GM04503 (cell line): ENCODE measurements around the gene SERTAD2.
A peak's percentile ranks its signal among the peaks of the same experiment; 100 is the strongest.

Experiments
- DNase-seq: peaks from one replicate; pipeline ENCODE4 v3.0.0-alpha.2; 2012; ENCODE audit warnings: low read depth

Gene SERTAD2

DNA sequence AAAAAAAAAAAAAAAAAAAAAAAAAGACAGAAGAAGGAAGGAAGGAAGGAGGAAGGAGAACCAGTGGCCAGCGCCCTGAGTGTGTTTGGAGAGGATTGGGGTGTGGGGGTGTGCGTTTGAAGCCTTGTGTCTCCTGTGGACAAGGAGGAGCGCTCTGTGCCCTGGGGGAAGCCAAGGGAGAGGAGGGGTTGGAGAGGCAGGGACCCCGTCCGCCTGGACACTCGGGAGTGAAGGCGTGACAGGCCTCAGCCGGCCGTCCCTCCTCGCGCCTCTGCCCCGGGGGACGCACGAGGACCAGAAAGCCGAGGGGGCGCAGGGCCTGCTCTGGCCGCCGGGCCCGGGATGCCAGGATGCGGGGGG is 44.9 kb downstream of the SERTAD2 start:
- DNase-seq = no peak

DNA sequence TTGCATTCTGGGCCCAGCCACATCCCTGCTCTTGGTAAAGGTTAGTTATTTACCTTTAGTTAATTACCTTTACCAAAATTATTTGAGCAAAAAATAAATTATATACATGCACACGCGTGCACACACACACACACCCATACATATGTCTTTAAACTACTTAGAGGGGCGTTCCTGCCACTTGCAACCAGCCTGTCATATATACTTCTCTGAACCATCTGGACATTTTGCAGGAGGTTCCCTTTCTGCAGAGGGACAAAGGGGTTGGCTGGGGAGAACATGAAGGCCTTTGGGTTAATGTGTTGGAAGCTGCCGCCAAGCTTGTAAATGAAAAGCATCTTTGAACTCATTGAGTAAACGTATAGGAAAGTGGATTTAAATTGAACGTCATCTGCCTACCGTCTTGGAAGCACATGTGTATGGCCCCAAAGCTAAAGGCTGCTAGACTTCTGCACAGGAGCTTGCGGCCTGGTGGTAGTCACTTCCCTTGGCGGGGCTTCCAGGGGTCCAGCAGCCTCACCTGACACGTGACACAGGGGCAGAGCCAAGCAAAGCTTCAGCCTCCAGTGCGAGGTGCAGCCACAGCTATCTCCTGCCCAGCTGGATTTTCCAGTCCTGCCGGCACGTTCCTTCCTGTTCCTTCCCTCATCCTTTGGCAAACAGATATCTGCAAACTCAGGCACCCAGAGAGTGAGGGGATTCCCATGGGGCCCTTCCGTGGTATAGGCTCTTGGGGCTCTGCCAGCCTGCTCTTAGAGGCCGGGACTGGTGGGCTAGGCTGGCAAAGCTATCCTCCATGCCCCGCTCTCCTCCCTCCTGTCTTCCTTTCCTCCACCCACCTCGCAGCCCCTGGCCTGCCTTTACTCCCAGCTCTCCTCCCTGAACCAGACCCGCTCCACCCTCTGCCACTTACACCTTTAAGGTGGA is 46.1 kb downstream of the SERTAD2 start:
- no peak for DNase-seq

GRCh38 chr2:64606479-64607363 is 47.0 kb downstream of the SERTAD2 start:
- DNase-seq = no peak

GRCh38 chr2:64605991-64606478 is 47.7 kb downstream of the SERTAD2 start:
- DNase-seq = no peak

DNA sequence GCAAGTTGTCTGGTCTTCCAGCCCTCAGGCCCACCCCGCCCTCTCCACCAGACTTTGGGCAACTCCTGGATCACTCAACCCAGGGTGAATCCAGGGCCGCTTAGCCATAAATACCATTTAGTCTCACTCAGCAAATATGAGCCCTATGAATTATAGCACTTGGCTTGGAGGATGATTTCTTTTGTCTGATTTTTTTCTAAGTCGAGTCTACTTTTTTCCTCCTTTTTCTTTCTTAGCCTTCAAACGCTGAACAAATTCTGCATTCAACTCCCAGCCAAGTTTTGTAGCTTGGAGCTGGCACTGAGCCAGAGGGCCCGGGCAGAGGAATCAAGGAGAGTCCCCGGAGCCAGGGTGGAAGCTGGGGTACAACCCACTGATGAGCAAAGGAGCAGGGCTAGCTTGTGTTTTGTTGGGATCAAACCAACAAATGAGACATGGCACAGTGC is 48.7 kb downstream of the SERTAD2 start:
- DNase-seq = peak; percentile 65

DNA sequence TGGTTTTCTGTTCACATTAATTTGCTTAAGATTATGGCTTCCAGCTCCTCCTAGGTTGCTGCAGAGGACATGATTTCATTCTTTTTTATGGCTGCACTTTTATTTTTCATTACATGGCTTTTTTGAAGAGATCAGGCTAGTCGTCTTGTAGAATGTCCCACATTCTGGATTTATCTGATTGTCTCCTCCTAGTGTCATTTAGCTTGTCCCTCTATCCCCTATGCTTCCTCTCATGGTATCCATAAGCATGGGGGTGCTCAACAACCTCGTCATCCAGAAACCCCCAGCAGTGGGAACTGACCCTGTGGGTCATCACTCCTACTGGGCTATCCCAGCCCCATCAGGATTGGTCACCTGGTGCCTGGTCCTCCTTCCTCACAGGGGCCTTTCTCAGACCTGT is 49.6 kb downstream of the SERTAD2 start:
- DNase-seq = no peak

- no peak for DNase-seq
Observed at GRCh38 chr2:64602436-64602835, 51.3 kb downstream of the SERTAD2 start.

DNA sequence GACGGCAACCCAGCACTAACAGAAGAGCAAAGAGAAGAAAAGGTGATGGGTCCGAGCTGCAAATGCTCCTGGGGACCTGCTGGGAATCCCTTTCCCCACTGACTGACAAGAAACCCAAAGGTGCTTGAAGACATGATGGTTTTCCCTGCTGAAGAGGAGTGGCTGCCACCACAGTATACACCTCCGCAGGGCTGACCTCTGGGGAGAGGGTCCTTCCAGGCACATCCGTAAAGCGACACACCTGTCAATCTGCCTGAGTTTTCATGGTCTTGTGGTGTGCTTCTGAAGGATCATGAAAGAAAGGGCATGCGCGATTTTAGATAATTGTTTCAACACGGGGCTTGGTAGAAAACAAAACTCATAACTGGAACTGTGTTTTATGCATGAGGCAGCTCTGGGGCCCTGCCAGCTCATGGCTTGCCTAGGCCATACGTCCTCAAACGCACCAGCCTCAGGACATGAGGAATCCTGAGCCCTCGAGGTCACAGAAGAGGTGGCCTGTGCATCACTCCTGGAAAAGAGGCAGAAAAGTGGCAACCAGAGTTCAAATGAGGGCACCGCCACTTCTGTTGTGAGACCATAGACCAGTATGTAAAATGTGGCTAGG is 51.8 kb downstream of the SERTAD2 start:
- no peak for DNase-seq

GRCh38 chr2:64601034-64601754 is 52.5 kb downstream of the SERTAD2 start:
- DNase-seq = no peak

- DNase-seq = no peak
Observed at GRCh38 chr2:64599469-64599868, 54.2 kb downstream of the SERTAD2 start.

DNA sequence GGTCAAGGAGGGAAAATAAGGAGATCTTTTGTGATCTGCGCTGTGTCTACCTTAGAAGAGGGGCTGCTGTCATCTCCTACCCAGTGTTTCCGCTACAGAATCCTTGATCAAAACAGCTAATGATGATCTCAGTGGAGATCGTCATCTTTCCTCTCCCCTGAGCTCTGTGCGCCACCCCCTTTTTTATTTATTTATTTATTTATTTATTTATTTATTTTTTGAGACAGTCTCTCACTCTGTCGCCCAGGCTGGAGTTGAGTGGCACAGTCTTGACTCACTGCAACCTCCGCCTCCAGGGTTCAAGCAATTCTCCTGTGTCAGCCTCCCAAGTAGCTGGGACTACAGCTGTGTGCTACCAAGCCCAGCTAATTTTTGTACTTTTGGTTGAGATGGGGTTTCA is 55.5 kb downstream of the SERTAD2 start:
- no peak for DNase-seq

DNA sequence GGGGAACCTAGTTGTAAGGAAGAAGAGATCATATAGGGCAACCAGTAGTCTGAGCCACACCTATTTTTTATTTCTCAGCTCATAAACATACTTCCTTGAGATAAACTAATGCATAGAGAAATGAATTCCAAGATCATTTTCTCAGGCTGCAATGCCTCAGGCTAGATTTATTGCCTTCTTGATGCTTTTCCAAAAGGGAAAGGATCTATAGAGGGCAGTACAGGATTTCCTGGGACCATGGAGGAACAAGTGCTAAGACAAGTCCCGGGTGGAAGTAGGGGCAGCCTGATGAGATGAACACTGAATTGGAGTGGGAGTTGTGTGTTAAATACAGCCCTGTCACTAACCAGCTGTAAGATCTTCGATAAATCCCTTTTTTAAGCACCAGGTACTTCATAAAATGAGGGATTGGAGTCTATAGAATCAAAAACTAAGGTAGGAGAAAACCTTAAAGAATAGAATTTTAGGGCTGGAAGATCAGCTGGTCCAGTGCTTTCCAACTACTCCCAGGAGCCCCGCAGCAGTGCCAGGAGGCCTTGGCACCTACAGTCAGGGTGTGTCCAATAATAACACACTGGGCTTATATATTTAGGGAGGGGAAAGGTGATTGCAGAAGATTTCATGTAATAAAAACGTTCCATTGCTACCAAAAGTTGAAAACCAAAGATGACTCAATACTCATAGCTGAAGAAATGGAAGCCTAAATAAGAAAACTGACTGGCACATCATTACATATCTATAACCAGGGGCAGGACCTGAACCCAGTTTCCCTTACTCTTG is 58.1 kb downstream of the SERTAD2 start:
- DNase-seq = no peak

- DNase-seq = peak; percentile 74
Observed at GRCh38 chr2:64594226-64594989, 59.3 kb downstream of the SERTAD2 start.

DNA sequence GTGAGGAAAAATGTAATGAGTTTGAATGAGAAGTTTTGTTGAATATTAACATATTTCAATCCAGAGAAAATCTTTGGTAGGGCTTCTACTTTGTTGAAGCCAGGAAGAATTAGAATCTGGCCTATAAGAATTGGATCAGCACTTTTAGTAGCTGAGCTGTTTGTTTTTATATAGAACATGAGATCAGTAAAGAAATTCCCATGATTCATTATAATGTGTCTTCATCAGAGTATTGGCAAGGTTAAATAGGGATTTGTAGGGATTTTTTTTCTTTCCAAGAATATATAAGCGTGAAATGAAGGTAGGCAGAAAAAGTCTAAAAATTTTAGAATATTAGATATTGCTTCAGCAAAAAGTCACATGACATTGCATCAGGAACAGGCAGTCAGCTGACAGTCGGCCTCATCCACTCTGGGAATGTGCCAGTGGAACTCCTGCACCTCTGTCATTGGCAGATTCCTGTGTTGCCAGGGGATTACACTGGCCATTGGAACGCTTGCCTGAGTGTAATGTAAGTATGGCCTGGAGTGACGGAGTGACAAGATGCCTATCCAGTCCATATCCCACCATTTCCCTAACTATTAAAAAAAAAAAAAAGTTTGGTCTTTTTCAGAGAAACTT is 60.6 kb downstream of the SERTAD2 start:
- DNase-seq = no peak

DNA sequence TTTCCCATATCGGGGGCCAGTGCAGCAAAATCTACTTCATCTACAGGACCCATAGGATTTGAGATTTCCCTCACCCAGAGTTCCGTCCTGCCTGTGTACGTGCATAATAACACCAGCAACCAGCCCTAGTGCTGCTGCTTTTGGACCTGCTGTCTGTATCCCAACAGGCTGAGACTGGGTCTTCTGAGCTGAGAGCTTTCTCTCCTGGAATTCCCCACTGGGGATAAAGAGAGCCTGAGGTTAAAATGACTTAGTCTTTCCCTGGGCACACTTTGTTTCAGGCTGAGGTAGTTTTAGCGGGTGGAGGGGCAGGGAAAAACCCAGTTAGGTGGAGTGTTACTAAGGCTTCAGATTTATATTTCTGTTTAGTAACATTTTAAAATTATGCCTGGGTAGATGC is 62.5 kb downstream of the SERTAD2 start:
- DNase-seq = no peak

- DNase-seq = no peak
Observed at GRCh38 chr2:64587561-64587960, 66.2 kb downstream of the SERTAD2 start.

- DNase-seq = peak; percentile 21
Observed at GRCh38 chr2:64586883-64587481, 66.7 kb downstream of the SERTAD2 start.

DNA sequence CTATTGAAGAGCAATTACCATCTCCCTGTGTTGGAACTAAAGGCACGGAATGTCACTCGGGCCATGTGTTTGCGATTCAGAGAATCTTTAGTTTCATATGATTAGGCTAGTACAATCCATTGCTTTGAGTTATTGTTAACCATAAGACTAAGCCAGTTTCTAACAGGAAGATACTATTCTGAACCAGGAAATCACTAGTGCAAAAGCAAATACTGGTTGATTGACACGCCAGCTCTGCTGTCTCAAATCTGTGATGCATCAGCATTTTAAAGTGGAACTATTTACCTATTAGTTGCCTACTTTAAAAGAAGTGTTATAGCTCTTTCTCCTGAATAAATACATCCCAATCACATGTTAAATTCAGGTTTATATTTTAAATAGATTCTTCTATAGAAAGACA is 67.7 kb downstream of the SERTAD2 start:
- no peak for DNase-seq

GRCh38 chr2:64582774-64583340 is 70.9 kb downstream of the SERTAD2 start:
- DNase-seq = no peak
